Activated T-cell treated with anti-CD3 and anti-CD28 coated beads, Interleukin-2, amount 50 U/mL, for 72 hours (primary cell): ENCODE data around the gene MINDY4. TPM values are rescaled to one million over a fixed set of nuclear protein-coding genes. Genes with fewer than 3 reads are reported as not detected.

Experiments used
- ATAC-seq, 2 donors: fragments of 150-1000 bp; cut with Tn5 transposase; replicated peaks in 1 of 2; 2 replicates each; pipeline ENCODE4 v1.10.0; 2021; ENCODE audit warnings: moderate library complexity in 2 of 2, mild to moderate bottlenecking in 1 of 2
- DNase-seq, 2 donors: peaks; one replicate each; pipeline ENCODE4 v3.0.0; 2021 to 2022; ENCODE audit warnings: mixed read lengths in 1 of 2
- H3K27ac Mint-ChIP-seq: one replicate; pipeline ENCODE4 v1.8.0; 2022; ENCODE audit warnings: mild to moderate bottlenecking, moderate library complexity, mixed read lengths
- H3K27me3 Mint-ChIP-seq: one replicate; pipeline ENCODE4 v1.8.0; 2022; ENCODE audit warnings: low read depth, mixed read lengths
- H3K36me3 Mint-ChIP-seq, 2 donors: one replicate each; pipeline ENCODE4 v1.8.0; 2022; ENCODE audit warnings: mixed read lengths in 2 of 2, mild to moderate bottlenecking in 1 of 2; ENCODE audit not compliant: insufficient read depth in 2 of 2
- H3K4me1 Mint-ChIP-seq: one replicate; pipeline ENCODE4 v1.8.0; 2022; ENCODE audit warnings: low read depth, mixed read lengths
- H3K4me3 Mint-ChIP-seq, 2 donors: one replicate each; pipeline ENCODE4 v1.8.0; 2022; ENCODE audit warnings: mild to moderate bottlenecking in 2 of 2, mixed read lengths in 2 of 2, moderate library complexity in 2 of 2
- H3K9me3 Mint-ChIP-seq, 2 donors: one replicate each; pipeline ENCODE4 v1.8.0; 2022; ENCODE audit warnings: mixed read lengths in 2 of 2
- total RNA-seq, 2 donors: library from RNA; stranded (reverse); gene quantifications; one replicate each; pipeline ENCODE4 v1.2.3, GENCODE V29; 2022

MINDY4 gene
- total RNA-seq, 2 donors from 2014 or later = 1.1 to 1.9 TPM

GRCh38 chr7:30765408-30765807, 5.8 kb upstream of the MINDY4 start:
- no peaks in the 10 kb centered on the region for H3K27me3 Mint-ChIP-seq
- no peaks in the 10 kb centered on the region for H3K36me3 Mint-ChIP-seq
- no peaks in the 10 kb centered on the region for H3K9me3 Mint-ChIP-seq
- DNase-seq (no peak), ATAC-seq (no peak)
- no peaks in the 10 kb centered on the region for H3K4me1 Mint-ChIP-seq
- no peak overlapping the region for H3K27ac Mint-ChIP-seq
- no peak overlapping the region for H3K4me3 Mint-ChIP-seq

GRCh38 chr7:30770845-30771173, 408 bp upstream of the MINDY4 start:
- Mint-ChIP-seq H3K4me3 (peak overlapping the region; percentile 73 to 87), H3K4me1 (peaks cover 6% of the 10 kb centered on the region), H3K36me3 (no peaks in the 10 kb centered on the region), H3K27me3 (no peaks in the 10 kb centered on the region), H3K9me3 (no peaks in the 10 kb centered on the region), H3K27ac (peak overlapping the region; percentile 36)
- DNase-seq (peak in 1 of 2 donors; percentile 2), ATAC-seq (no peak)

- H3K9me3 Mint-ChIP-seq = no peaks in the 10 kb centered on the region
- H3K27ac Mint-ChIP-seq = no peak overlapping the region
- no peaks in the 10 kb centered on the region for H3K36me3 Mint-ChIP-seq
- ATAC-seq (peak; percentile 34 to 39), DNase-seq (peak; percentile 8 to 19)
- peak overlapping the region; percentile 73 to 87 for H3K4me3 Mint-ChIP-seq
- peaks cover 6% of the 10 kb centered on the region for H3K4me1 Mint-ChIP-seq
- H3K27me3 Mint-ChIP-seq = no peaks in the 10 kb centered on the region
Measured at GRCh38 chr7:30771880-30772425, 736 bp downstream of the MINDY4 start.

GRCh38 chr7:30772984-30773383, 1.8 kb downstream of the MINDY4 start:
- H3K36me3 Mint-ChIP-seq = no peaks in the 10 kb centered on the region
- no peaks in the 10 kb centered on the region for H3K9me3 Mint-ChIP-seq
- H3K27me3 Mint-ChIP-seq = no peaks in the 10 kb centered on the region
- H3K27ac Mint-ChIP-seq = no peak overlapping the region
- no peak overlapping the region for H3K4me3 Mint-ChIP-seq
- peaks cover 6% of the 10 kb centered on the region for H3K4me1 Mint-ChIP-seq
- no peak for ATAC-seq
- DNase-seq = no peak

GRCh38 chr7:30775992-30776391, 4.8 kb downstream of the MINDY4 start:
- DNase-seq (no peak), ATAC-seq (no peak)
- H3K4me3 Mint-ChIP-seq = no peak overlapping the region
- no peaks in the 10 kb centered on the region for H3K9me3 Mint-ChIP-seq
- no peaks in the 10 kb centered on the region for H3K36me3 Mint-ChIP-seq
- H3K27ac Mint-ChIP-seq = no peak overlapping the region
- H3K27me3 Mint-ChIP-seq = no peaks in the 10 kb centered on the region
- peaks cover 6% of the 10 kb centered on the region for H3K4me1 Mint-ChIP-seq

GRCh38 chr7:30776971-30777370, 5.8 kb downstream of the MINDY4 start:
- H3K4me3 Mint-ChIP-seq = no peak overlapping the region
- no peaks in the 10 kb centered on the region for H3K36me3 Mint-ChIP-seq
- H3K9me3 Mint-ChIP-seq = no peaks in the 10 kb centered on the region
- H3K27me3 Mint-ChIP-seq = no peaks in the 10 kb centered on the region
- no peak for ATAC-seq
- H3K4me1 Mint-ChIP-seq = peaks cover 4% of the 10 kb centered on the region
- no peak for DNase-seq
- no peak overlapping the region for H3K27ac Mint-ChIP-seq

GRCh38 chr7:30778255-30779025, 7.2 kb downstream of the MINDY4 start:
- Mint-ChIP-seq H3K27ac (no peak overlapping the region), H3K4me3 (no peak overlapping the region), H3K27me3 (no peaks in the 10 kb centered on the region), H3K36me3 (no peaks in the 10 kb centered on the region), H3K9me3 (no peaks in the 10 kb centered on the region), H3K4me1 (no peaks in the 10 kb centered on the region)
- no peak for ATAC-seq
- no peak for DNase-seq

GRCh38 chr7:30779574-30779973, 8.4 kb downstream of the MINDY4 start:
- H3K4me3 Mint-ChIP-seq = no peak overlapping the region
- H3K9me3 Mint-ChIP-seq = no peaks in the 10 kb centered on the region
- H3K36me3 Mint-ChIP-seq = peaks cover 0 to 3% of the 10 kb centered on the region in 2 donors
- H3K27ac Mint-ChIP-seq = no peak overlapping the region
- no peaks in the 10 kb centered on the region for H3K27me3 Mint-ChIP-seq
- DNase-seq = no peak
- ATAC-seq = no peak
- H3K4me1 Mint-ChIP-seq = no peaks in the 10 kb centered on the region

GRCh38 chr7:30780941-30781340, 9.7 kb downstream of the MINDY4 start:
- Mint-ChIP-seq H3K9me3 (no peaks in the 10 kb centered on the region), H3K4me3 (no peak overlapping the region), H3K36me3 (peaks cover 0 to 3% of the 10 kb centered on the region in 2 donors), H3K4me1 (no peaks in the 10 kb centered on the region), H3K27ac (no peak overlapping the region), H3K27me3 (no peaks in the 10 kb centered on the region)
- ATAC-seq (no peak), DNase-seq (no peak)

GRCh38 chr7:30782690-30783089, 11.5 kb downstream of the MINDY4 start:
- no peak overlapping the region for H3K27ac Mint-ChIP-seq
- DNase-seq = no peak
- peaks cover 0 to 3% of the 10 kb centered on the region in 2 donors for H3K36me3 Mint-ChIP-seq
- no peak overlapping the region for H3K4me3 Mint-ChIP-seq
- no peaks in the 10 kb centered on the region for H3K4me1 Mint-ChIP-seq
- H3K9me3 Mint-ChIP-seq = no peaks in the 10 kb centered on the region
- no peaks in the 10 kb centered on the region for H3K27me3 Mint-ChIP-seq
- ATAC-seq = no peak

GRCh38 chr7:30785786-30786185, 14.6 kb downstream of the MINDY4 start:
- H3K27me3 Mint-ChIP-seq = no peaks in the 10 kb centered on the region
- H3K9me3 Mint-ChIP-seq = no peaks in the 10 kb centered on the region
- peaks cover 0 to 3% of the 10 kb centered on the region in 2 donors for H3K36me3 Mint-ChIP-seq
- ATAC-seq (no peak), DNase-seq (no peak)
- no peak overlapping the region for H3K4me3 Mint-ChIP-seq
- no peak overlapping the region for H3K27ac Mint-ChIP-seq
- no peaks in the 10 kb centered on the region for H3K4me1 Mint-ChIP-seq

GRCh38 chr7:30787486-30787885, 16.3 kb downstream of the MINDY4 start:
- Mint-ChIP-seq H3K27me3 (no peaks in the 10 kb centered on the region), H3K27ac (no peak overlapping the region), H3K36me3 (peaks cover 0 to 3% of the 10 kb centered on the region in 2 donors), H3K9me3 (no peaks in the 10 kb centered on the region), H3K4me1 (no peaks in the 10 kb centered on the region), H3K4me3 (no peak overlapping the region)
- ATAC-seq (no peak), DNase-seq (no peak)

- Mint-ChIP-seq H3K27me3 (no peaks in the 10 kb centered on the region), H3K9me3 (no peaks in the 10 kb centered on the region), H3K36me3 (peaks cover 0 to 3% of the 10 kb centered on the region in 2 donors), H3K4me3 (no peak overlapping the region), H3K27ac (no peak overlapping the region), H3K4me1 (no peaks in the 10 kb centered on the region)
- DNase-seq = no peak
- no peak for ATAC-seq
Measured at GRCh38 chr7:30788640-30789333, 17.6 kb downstream of the MINDY4 start.
